ENCODE results near the gene PKNOX2.

Gene PKNOX2

GRCh38 chr11:125317416-125317815 is 152.9 kb downstream of the PKNOX2 start:
- no peak for DNase-seq

- no peak for DNase-seq
These were observed 155.1 kb downstream of the PKNOX2 start for GRCh38 chr11:125319649-125320048.

GRCh38 chr11:125320347-125321076 is 156.0 kb downstream of the PKNOX2 start:
- DNase-seq = no peak

- DNase-seq = no peak
These were observed 157.7 kb downstream of the PKNOX2 start for GRCh38 chr11:125322289-125322688.

- DNase-seq = no peak
These were observed 160.6 kb downstream of the PKNOX2 start for GRCh38 chr11:125325196-125325595.

GRCh38 chr11:125326126-125326525 is 161.6 kb downstream of the PKNOX2 start:
- DNase-seq = no peak

GRCh38 chr11:125327518-125328224 is 163.1 kb downstream of the PKNOX2 start:
- DNase-seq = no peak

- no peak for DNase-seq
These were observed 163.7 kb downstream of the PKNOX2 start for GRCh38 chr11:125328225-125328580.

GRCh38 chr11:125329786-125330185 is 165.2 kb downstream of the PKNOX2 start:
- no peak for DNase-seq

GRCh38 chr11:125330462-125331325 is 166.1 kb downstream of the PKNOX2 start:
- no peak for DNase-seq

GRCh38 chr11:125331357-125332035 is 166.9 kb downstream of the PKNOX2 start:
- DNase-seq = no peak

GRCh38 chr11:125332821-125333220 is 168.3 kb downstream of the PKNOX2 start:
- no peak for DNase-seq

- no peak for DNase-seq
These were observed 169.0 kb downstream of the PKNOX2 start for GRCh38 chr11:125333354-125334073.

- no peak for DNase-seq
These were observed 170.6 kb downstream of the PKNOX2 start for GRCh38 chr11:125335106-125335505.

GRCh38 chr11:125337836-125338834 is 173.6 kb downstream of the PKNOX2 start:
- no peak for DNase-seq

GRCh38 chr11:125338886-125339811 is 174.6 kb downstream of the PKNOX2 start:
- no peak for DNase-seq

GRCh38 chr11:125341676-125342075 is 177.1 kb downstream of the PKNOX2 start:
- DNase-seq = no peak

- DNase-seq = no peak
These were observed 177.9 kb downstream of the PKNOX2 start for GRCh38 chr11:125342281-125342930.

- no peak for DNase-seq
These were observed 178.7 kb downstream of the PKNOX2 start for GRCh38 chr11:125343086-125343717.
